ENCODE measurements around the gene ACTR5.
A peak's percentile ranks its signal among the peaks of the same experiment; 100 is the strongest.

The ACTR5 gene

DNA sequence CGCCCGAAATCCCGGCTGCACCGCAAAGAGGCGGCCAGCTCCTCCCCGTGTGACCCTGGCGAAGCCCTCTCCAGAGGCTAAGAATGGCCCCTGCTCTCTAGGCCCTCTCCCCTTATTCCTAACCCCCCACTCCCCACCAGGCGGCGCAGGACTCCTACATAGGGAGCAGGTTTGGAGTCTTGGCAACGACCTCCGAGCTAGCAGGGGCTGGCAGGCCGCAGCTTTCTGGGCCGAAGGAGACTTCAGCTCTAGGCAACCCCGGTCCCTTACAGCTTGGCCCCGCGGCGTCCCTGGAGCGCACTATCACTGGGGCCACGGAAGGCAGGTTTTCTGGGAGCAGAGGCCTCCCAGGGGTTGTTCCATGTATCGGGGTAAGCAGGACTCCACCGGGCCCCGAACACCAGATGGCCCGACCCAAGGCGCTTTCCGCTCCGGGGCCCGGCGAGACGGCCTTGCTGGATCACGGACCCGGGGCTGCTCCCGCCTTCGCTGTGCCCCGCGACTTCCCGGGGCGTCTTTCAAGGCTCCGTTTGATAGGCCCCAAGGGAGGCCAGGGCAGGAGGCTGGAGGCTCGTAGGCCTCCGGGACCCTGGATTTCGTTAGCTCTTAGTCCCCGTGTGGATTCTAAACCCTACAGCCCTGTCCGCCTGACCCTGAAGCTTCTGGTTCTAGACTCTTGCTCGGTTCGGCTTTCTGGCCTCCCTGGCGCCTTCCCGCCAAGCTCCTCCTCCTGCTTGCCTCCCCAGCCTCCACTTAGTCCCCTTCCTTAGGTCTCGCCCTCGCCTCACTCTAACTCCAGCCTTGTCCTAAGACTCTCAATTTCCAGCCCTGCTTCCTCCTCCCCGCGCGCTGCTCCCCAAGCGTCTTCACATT is 22.1 kb upstream of the ACTR5 start:
- TF ChIP-seq, protein P1, sequence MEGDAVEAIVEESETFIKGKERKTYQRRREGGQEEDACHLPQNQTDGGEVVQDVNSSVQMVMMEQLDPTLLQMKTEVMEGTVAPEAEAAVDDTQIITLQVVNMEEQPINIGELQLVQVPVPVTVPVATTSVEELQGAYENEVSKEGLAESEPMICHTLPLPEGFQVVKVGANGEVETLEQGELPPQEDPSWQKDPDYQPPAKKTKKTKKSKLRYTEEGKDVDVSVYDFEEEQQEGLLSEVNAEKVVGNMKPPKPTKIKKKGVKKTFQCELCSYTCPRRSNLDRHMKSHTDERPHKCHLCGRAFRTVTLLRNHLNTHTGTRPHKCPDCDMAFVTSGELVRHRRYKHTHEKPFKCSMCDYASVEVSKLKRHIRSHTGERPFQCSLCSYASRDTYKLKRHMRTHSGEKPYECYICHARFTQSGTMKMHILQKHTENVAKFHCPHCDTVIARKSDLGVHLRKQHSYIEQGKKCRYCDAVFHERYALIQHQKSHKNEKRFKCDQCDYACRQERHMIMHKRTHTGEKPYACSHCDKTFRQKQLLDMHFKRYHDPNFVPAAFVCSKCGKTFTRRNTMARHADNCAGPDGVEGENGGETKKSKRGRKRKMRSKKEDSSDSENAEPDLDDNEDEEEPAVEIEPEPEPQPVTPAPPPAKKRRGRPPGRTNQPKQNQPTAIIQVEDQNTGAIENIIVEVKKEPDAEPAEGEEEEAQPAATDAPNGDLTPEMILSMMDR (IDR thresholded peaks at IDR 0.05) = peak; percentile 30; the same call in 1 of the 2 replicates

DNA sequence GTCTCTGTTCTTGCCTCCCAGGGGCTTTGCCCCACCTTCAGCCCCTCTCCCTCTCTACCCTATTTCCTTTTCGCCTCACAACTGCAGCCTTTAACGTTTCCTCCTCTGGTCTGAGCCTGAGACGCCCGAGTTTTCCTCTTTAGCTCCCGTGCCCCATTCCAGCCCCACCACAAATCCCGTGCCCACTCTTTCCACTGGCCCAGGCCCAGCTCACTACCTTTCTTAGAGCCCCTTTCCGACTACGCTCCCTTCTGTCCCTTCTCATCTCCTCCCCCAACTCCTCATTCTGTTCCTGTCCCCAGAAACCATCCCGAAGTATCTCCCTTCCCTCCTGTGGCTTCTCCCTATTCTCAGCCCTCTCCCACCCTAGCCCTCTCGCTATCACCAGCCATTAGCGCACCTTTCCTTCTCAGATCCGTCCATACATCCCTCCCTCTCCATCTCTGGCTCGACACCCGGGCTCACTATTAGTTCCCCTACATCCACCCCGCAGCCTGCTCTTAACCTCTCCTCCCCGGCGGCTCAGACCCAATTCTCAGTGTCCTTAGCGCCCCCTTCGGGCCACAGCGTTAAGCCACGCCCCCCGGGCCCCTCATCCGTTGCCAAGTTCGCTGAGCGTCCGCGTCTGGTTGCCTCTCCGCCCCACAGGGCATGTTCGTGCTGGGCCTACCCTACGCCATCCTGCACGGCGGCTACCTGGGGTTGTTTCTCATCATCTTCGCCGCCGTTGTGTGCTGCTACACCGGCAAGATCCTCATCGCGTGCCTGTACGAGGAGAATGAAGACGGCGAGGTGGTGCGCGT is 21.3 kb upstream of the ACTR5 start:
- TF ChIP-seq, protein P1 (IDR thresholded peaks at IDR 0.05) = no peak; the same call in 1 of the 2 replicates

DNA sequence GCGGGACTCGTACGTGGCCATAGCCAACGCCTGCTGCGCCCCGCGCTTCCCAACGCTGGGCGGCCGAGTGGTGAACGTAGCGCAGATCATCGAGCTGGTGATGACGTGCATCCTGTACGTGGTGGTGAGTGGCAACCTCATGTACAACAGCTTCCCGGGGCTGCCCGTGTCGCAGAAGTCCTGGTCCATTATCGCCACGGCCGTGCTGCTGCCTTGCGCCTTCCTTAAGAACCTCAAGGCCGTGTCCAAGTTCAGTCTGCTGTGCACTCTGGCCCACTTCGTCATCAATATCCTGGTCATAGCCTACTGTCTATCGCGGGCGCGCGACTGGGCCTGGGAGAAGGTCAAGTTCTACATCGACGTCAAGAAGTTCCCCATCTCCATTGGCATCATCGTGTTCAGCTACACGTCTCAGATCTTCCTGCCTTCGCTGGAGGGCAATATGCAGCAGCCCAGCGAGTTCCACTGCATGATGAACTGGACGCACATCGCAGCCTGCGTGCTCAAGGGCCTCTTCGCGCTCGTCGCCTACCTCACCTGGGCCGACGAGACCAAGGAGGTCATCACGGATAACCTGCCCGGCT is 20.6 kb upstream of the ACTR5 start:
- TF ChIP-seq, protein P1 (IDR thresholded peaks at IDR 0.05) = no peak

DNA sequence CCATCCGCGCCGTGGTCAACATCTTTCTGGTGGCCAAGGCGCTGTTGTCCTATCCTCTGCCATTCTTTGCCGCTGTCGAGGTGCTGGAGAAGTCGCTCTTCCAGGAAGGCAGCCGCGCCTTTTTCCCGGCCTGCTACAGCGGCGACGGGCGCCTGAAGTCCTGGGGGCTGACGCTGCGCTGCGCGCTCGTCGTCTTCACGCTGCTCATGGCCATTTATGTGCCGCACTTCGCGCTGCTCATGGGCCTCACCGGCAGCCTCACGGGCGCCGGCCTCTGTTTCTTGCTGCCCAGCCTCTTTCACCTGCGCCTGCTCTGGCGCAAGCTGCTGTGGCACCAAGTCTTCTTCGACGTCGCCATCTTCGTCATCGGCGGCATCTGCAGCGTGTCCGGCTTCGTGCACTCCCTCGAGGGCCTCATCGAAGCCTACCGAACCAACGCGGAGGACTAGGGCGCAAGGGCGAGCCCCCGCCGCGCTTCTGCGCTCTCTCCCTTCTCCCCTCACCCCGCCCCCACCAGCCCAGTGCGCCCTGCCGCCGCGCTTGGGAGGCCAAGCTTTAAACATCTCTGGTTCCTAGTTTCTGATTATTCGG is 20.0 kb upstream of the ACTR5 start:
- TF ChIP-seq, protein P1 (IDR thresholded peaks at IDR 0.05) = no peak

DNA sequence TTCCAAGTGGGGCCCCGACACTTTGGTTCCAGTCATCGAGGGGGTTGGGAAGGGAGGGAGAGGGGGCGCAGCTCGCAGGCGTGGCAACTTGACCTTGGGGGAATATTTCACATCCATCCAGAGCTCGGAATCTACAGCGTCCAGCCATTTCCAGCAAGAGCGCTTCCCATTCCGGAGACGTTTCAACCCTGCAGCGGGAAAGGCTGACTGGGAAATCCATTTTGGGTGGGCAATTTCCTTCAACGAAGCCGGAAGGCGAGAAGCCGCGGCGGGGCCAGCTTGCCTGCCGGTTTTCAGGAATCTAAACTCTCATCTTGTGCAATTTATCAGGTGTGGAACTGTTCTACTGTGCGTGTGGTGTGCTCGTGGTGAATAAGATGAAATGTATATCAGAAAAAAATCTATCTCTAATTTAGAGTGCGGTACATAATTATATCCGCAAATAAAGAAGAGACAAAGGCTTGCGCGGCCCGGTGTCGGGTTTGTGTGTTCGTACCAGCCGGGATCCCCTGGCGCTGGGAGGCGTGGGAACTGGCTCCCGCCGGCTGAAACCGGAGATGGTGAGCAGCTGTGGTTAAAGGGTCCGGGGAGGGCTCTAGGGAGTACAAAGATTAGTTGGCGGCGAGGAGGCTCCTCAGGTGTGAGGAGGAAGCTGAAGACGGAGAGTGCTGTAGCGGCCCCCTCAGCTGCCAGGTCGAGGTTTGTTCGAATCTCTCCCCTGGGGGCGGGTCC is 19.2 kb upstream of the ACTR5 start:
- TF ChIP-seq, protein P1 (IDR thresholded peaks at IDR 0.05) = no peak

DNA sequence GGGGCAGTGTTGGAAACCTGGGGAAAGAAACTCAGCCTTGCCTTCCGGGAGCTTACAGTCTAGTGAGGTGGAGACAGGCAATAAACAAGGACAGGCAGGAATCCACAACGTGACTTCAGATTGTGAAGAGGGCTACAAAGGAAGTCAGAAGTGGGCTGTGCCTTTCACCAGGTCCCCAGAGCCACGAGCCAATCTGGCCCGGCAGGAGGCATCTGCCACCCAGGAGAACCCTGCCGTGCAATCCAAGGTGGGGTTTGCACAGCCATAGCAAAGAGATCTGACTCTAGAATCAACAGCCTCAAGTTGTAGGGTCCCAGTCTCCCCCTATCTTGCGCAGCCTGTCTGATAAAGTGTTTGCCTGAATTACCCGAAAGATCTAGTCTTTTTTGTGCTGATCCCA is 18.5 kb upstream of the ACTR5 start:
- TF ChIP-seq, protein P1 (IDR thresholded peaks at IDR 0.05) = no peak
